HCT116 (cell line): ENCODE measurements around the gene A3GALT2. TPM values are rescaled to one million over a fixed set of nuclear protein-coding genes. Genes with fewer than 3 reads are reported as not detected.

Source experiments
- ATAC-seq: fragments of 200-7000 bp; cut with Tn5 transposase; 2 replicates; pipeline ENCODE4 v1.9.1; 2020; ENCODE audit warnings: mild to moderate bottlenecking, moderate library complexity
- BruUV-seq: library from RNA; stranded (reverse); fragments of 400-500 nt; replicated peaks from 2 replicates; lab custom pipeline; 2021; lab: Mats Ljungman, UMichigan
- CTCF ChIA-PET: fragments of 300-600 bp; sonication (Branson Sonifier 250); formaldehyde crosslinking; loops from one replicate; lab custom pipeline; 2021; ENCODE audit warnings: antibody characterized with exemption; lab: Charles Lee
- POLR2A ChIA-PET: fragments of 300-600, 350-600 bp; sonication (Branson Sonifier 250); formaldehyde crosslinking; loops from one replicate; lab custom pipeline; 2021; ENCODE audit warnings: antibody characterized with exemption; lab: Charles Lee
- RAD21 ChIA-PET, 2 experiments: fragments of 300-600 bp; sonication (Branson Sonifier 250); formaldehyde crosslinking; loops; one replicate each; lab custom pipeline; 2023; ENCODE audit warnings: low total read pairs in 2 of 2; ENCODE audit not compliant: uncharacterized antibody in 2 of 2, unreplicated experiment in 2 of 2, low non-redundant PET in 1 of 2; lab: Charles Lee
- DNase-seq: peaks from one replicate; pipeline ENCODE4 v3.0.0-alpha.2; 2010; ENCODE audit warnings: low read depth, low spot score
- H2AFZ ChIP-seq: fragments of 200-600 bp; shearing (Covaris generic), sonication (generic); 2 replicates; pipeline ENCODE4 v1.6.1; 2017; ENCODE audit warnings: low read depth, mixed run types, mixed read lengths, antibody characterized with exemption, low read length; ENCODE audit not compliant: poor library complexity, severe bottlenecking
- H3K27ac ChIP-seq: 2 replicates; pipeline ENCODE4 v1.5.1; 2012; ENCODE audit warnings: low read depth, low read length
- H3K27me3 ChIP-seq: fragments of 200-600 bp; sonication (generic); 2 replicates; pipeline ENCODE4 v1.6.1; 2016; ENCODE audit warnings: mixed run types, low read length, mixed read lengths; ENCODE audit not compliant: insufficient read depth
- H3K36me3 ChIP-seq, 2 experiments: fragments of 200-500 bp in 1 of 2; fragments of 200-600 bp in 1 of 2; sonication (Bioruptor generic) in 1 of 2; sonication (generic) in 1 of 2; 2 replicates each; pipeline versions ENCODE4 v1.5.1 to v1.6.1; 2014 to 2016; ENCODE audit warnings: low read length in 2 of 2, inconsistent platforms in 1 of 2, mixed read lengths in 1 of 2, mixed run types in 1 of 2; ENCODE audit not compliant: insufficient read depth in 2 of 2, control insufficient read depth in 1 of 2
- H3K4me1 ChIP-seq, 2 experiments: fragments of 200-600 bp in 1 of 2; sonication (generic) in 1 of 2; 2 replicates each; pipeline versions ENCODE4 v1.5.1 to v1.6.1; 2012 to 2017; ENCODE audit warnings: low read length in 2 of 2, inconsistent platforms in 1 of 2, mild to moderate bottlenecking in 1 of 2, mixed read lengths in 1 of 2, mixed run types in 1 of 2, moderate library complexity in 1 of 2; ENCODE audit not compliant: insufficient read depth in 2 of 2, control insufficient read depth in 1 of 2
- H3K4me2 ChIP-seq: fragments of 200-600 bp; sonication (generic); 2 replicates; pipeline ENCODE4 v1.6.1; 2017; ENCODE audit warnings: mixed run types, low read length, mixed read lengths
- H3K4me3 ChIP-seq, 2 experiments: fragments of 200-600 bp in 1 of 2; sonication (generic) in 1 of 2; replicated peaks in 1 of 2; 2 replicates each; pipeline ENCODE4 v1.5.1; 2011 to 2016; ENCODE audit warnings: low read length in 2 of 2, control low read depth in 1 of 2, low read depth in 1 of 2, mild to moderate bottlenecking in 1 of 2, mixed read lengths in 1 of 2, mixed run types in 1 of 2
- H3K79me2 ChIP-seq: fragments of 200-600 bp; sonication (generic); 2 replicates; pipeline ENCODE4 v1.6.1; 2017; ENCODE audit warnings: mild to moderate bottlenecking, mixed run types, low read length, moderate library complexity, mixed read lengths; ENCODE audit not compliant: insufficient read depth
- H3K9ac ChIP-seq: fragments of 200-600 bp; sonication (generic); 2 replicates; pipeline ENCODE4 v1.6.1; 2016; ENCODE audit warnings: low read length, mixed read lengths
- H3K9me2 ChIP-seq: fragments of 200-600 bp; sonication (generic), shearing (Covaris generic); 2 replicates; pipeline ENCODE4 v1.6.1; 2017; ENCODE audit warnings: mixed run types, mild to moderate bottlenecking, moderate library complexity; ENCODE audit not compliant: insufficient read depth
- H3K9me3 ChIP-seq, 2 experiments: fragments of 200-500 bp in 1 of 2; fragments of 200-600 bp in 1 of 2; sonication (Bioruptor generic) in 1 of 2; sonication (generic) in 1 of 2; 2 replicates each; pipeline ENCODE4 v1.6.1; 2014 to 2017; ENCODE audit warnings: low read length in 2 of 2, mixed read lengths in 2 of 2, inconsistent platforms in 1 of 2, low read depth in 1 of 2, mild to moderate bottlenecking in 1 of 2, mixed run types in 1 of 2, moderate library complexity in 1 of 2; ENCODE audit not compliant: control insufficient read depth in 1 of 2, insufficient read depth in 1 of 2
- H4K20me1 ChIP-seq: fragments of 200-600 bp; sonication (generic), shearing (Covaris generic); 2 replicates; pipeline ENCODE4 v1.6.1; 2017; ENCODE audit warnings: mixed run types, mild to moderate bottlenecking, moderate library complexity; ENCODE audit not compliant: insufficient read depth
- EGR1 ChIP-seq: IDR thresholded peaks from 2 replicates; pipeline ENCODE4 v1.6.1; 2012; ENCODE audit warnings: low read depth
- ELF1 ChIP-seq: IDR thresholded peaks from 2 replicates; pipeline ENCODE4 v1.6.1; 2012; ENCODE audit warnings: low read depth, borderline replicate concordance
- EZH2 ChIP-seq: fragments of 200-600 bp; sonication (generic); IDR thresholded peaks from 2 replicates; pipeline ENCODE4 v1.6.1; 2017; ENCODE audit warnings: antibody characterized with exemption, mixed run types
- EZH2phosphoT487 ChIP-seq: fragments of 200-600 bp; IDR thresholded peaks from 2 replicates; pipeline ENCODE4 v1.6.1; 2018; ENCODE audit warnings: antibody characterized with exemption, borderline replicate concordance
- POLR2AphosphoS5 ChIP-seq: IDR thresholded peaks from 2 replicates; pipeline ENCODE4 v1.6.1; 2011; ENCODE audit warnings: mild to moderate bottlenecking, low read depth, low read length, moderate library complexity
- RAD21 ChIP-seq: IDR thresholded peaks from 2 replicates; pipeline ENCODE4 v1.6.1; 2012; ENCODE audit warnings: low read depth, mild to moderate bottlenecking
- SIN3A ChIP-seq: IDR thresholded peaks from 2 replicates; pipeline ENCODE4 v1.6.1; 2012; ENCODE audit warnings: low read depth
- SP1 ChIP-seq: IDR thresholded peaks from 2 replicates; pipeline ENCODE4 v1.6.1; 2012; ENCODE audit warnings: low read depth
- YY1 ChIP-seq: IDR thresholded peaks from 2 replicates; pipeline ENCODE4 v1.6.1; 2011; ENCODE audit warnings: low read length, low read depth, moderate library complexity, mild to moderate bottlenecking; ENCODE audit not compliant: insufficient replicate concordance; ENCODE audit errors: extremely low read depth
- ZFX ChIP-seq: fragments of 450-650 bp; IDR thresholded peaks from 2 replicates; pipeline ENCODE4 v1.6.1; 2017
- ZNF274 ChIP-seq: fragments of 200-500 bp; sonication (Bioruptor generic); IDR thresholded peaks from 2 replicates; pipeline ENCODE4 v1.6.1; 2014; ENCODE audit warnings: mild to moderate bottlenecking, low read depth, low read length, inconsistent platforms
- intact Hi-C: fragments of 100-400 bp; cut with micrococcal nuclease; formaldehyde crosslinking; loops from 2 replicates; pipeline ENCODE4 v1.10.0; 2022
- total RNA-seq: library from RNA; stranded (reverse); gene quantifications from one replicate; pipeline ENCODE4 v1.2.1, GENCODE V29; 2021; ENCODE audit not compliant: unreplicated experiment
- TF ChIP-seq, protein P1 (sequence below): IDR thresholded peaks from 2 replicates; pipeline ENCODE4 v1.6.1; 2011; ENCODE audit warnings: mild to moderate bottlenecking, low read length, moderate library complexity; ENCODE audit not compliant: insufficient replicate concordance; ENCODE audit errors: extremely low read depth

Gene A3GALT2
- total RNA-seq, 1 experiment from 2014 or later = not detected

DNA sequence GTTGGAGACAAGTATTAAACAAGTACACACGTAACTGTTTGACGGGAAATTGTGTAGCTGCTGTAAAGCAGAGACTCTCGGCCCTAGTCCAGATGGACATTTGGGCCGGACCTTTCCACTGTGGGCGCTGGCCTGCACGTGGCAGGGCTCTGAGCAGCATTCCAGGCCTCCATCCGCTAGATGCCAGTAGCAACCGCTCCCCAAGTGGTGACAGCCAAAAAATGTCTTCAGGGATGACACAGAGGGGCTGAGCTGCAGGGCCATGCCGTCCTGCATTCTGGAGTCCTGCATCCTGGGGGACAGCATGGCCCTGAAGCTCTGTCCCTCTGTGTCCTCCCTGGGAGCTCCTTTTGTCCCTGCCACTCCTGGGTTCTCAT lies 24.8 kb downstream of the A3GALT2 start:
- no peak overlapping the region for H3K4me2 ChIP-seq
- no peaks in the 10 kb centered on the region for H4K20me1 ChIP-seq
- intact Hi-C loops = loop anchor here (5.0 kb wide), 2 partner anchors 161 to 184 kb away; no protein-coding TSS in a partner anchor
- ATAC-seq (no peak), DNase-seq (no peak)
- no peaks in the 10 kb centered on the region for H3K79me2 ChIP-seq
- no TSS peak for BruUV-seq
- CTCF ChIA-PET = interaction anchor here (0.7 to 3.8 kb wide), 33 partner anchors 9 to 337 kb away, joined by 3 to 37 read pairs (median 5); partner anchors contain the start of gene ZSCAN20
- RAD21 ChIA-PET = interaction anchor here (0.7 to 1.7 kb wide), 7 partner anchors 77 to 317 kb away, joined by 3 to 15 read pairs (median 5); no protein-coding TSS in a partner anchor
- H3K27ac ChIP-seq = no peak overlapping the region
- H3K27me3 ChIP-seq = no peaks in the 10 kb centered on the region
- TF ChIP-seq SP1 (no peak), ZNF274 (no peak), EZH2 (no peak), EGR1 (no peak), SIN3A (no peak), ZFX (no peak), ELF1 (no peak), POLR2AphosphoS5 (no peak), EZH2phosphoT487 (no peak), YY1 (no peak), RAD21 (no peak)
- TF ChIP-seq, protein P1, sequence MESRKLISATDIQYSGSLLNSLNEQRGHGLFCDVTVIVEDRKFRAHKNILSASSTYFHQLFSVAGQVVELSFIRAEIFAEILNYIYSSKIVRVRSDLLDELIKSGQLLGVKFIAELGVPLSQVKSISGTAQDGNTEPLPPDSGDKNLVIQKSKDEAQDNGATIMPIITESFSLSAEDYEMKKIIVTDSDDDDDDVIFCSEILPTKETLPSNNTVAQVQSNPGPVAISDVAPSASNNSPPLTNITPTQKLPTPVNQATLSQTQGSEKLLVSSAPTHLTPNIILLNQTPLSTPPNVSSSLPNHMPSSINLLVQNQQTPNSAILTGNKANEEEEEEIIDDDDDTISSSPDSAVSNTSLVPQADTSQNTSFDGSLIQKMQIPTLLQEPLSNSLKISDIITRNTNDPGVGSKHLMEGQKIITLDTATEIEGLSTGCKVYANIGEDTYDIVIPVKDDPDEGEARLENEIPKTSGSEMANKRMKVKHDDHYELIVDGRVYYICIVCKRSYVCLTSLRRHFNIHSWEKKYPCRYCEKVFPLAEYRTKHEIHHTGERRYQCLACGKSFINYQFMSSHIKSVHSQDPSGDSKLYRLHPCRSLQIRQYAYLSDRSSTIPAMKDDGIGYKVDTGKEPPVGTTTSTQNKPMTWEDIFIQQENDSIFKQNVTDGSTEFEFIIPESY = no peak
- no peaks in the 10 kb centered on the region for H3K9me2 ChIP-seq
- POLR2A ChIA-PET = interaction anchor here (0.6 to 1.6 kb wide), 2 partner anchors 175 to 294 kb away, joined by 3 to 7 read pairs; no protein-coding TSS in a partner anchor
- no peaks in the 10 kb centered on the region for H3K9me3 ChIP-seq
- no peak overlapping the region for H3K9ac ChIP-seq
- no peak overlapping the region for H3K4me3 ChIP-seq
- peaks cover 0 to 8% of the 10 kb centered on the region in 2 experiments; a peak in 2 of 4 replicates for H3K4me1 ChIP-seq
- no peaks in the 10 kb centered on the region for H3K36me3 ChIP-seq
- H2AFZ ChIP-seq = no peak overlapping the region
